HUES48 (cell line): ENCODE data around the gene DGCR2.
"Not testable (repeated sequence)": the region's sequence is repeated elsewhere in the genome, so short reads cannot be mapped to it uniquely, and the experiment has no call there.

Source experiments
- H3K27ac ChIP-seq: one replicate; pipeline ENCODE4 v1.7.0; 2013; ENCODE audit warnings: low read depth, low read length, inconsistent platforms
- H3K27me3 ChIP-seq: 2 replicates; pipeline ENCODE4 v1.6.1; 2013; ENCODE audit warnings: mild to moderate bottlenecking, low read length; ENCODE audit not compliant: control insufficient read depth, insufficient read depth
- H3K36me3 ChIP-seq: 2 replicates; pipeline ENCODE4 v1.6.1; 2013; ENCODE audit warnings: low read length; ENCODE audit not compliant: control insufficient read depth, insufficient read depth
- H3K4me1 ChIP-seq: 2 replicates; pipeline ENCODE4 v1.6.1; 2013; ENCODE audit warnings: mild to moderate bottlenecking, low read length; ENCODE audit not compliant: control insufficient read depth, insufficient read depth
- H3K4me3 ChIP-seq: 2 replicates; pipeline ENCODE4 v1.5.1; 2013; ENCODE audit warnings: mild to moderate bottlenecking, low read depth, low read length
- H3K9ac ChIP-seq: 2 replicates; pipeline ENCODE4 v1.6.1; 2013; ENCODE audit warnings: mild to moderate bottlenecking, low read depth, low read length, moderate library complexity
- H3K9me3 ChIP-seq: 2 replicates; pipeline ENCODE4 v1.6.1; 2013; ENCODE audit warnings: low read length; ENCODE audit not compliant: control insufficient read depth, insufficient read depth

The DGCR2 gene

GRCh38 chr22:19056951-19057401, 65.2 kb downstream of the DGCR2 start:
- Histone ChIP-seq H3K9ac (no peak overlapping the region), H3K36me3 (peaks cover 81% of the 10 kb centered on the region), H3K4me1 (no peaks in the 10 kb centered on the region), H3K4me3 (no peak overlapping the region), H3K27ac (no peak overlapping the region), H3K9me3 (no peaks in the 10 kb centered on the region), H3K27me3 (no peaks in the 10 kb centered on the region)

DNA sequence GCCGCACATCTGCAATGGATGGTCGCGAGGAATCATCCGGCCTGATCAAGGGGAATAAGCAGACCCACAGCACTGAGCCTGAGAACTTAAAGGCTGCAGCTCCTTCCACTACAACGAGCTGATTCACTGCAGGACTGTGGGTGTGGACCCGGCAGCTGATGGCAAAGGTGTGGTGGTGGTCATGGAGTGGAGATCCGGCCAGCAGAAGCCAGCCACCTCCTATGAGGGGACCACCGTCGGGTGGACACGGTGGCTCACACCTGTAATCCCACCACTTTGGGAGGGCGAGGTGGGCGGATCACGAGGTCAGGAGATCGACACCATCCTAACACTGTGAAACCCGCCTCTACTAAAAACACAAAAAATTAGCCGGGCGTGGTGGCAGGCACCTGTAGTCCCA, 66.4 kb downstream of the DGCR2 start:
- no peaks in the 10 kb centered on the region for H3K4me1 ChIP-seq
- H3K36me3 ChIP-seq = peaks cover 78% of the 10 kb centered on the region
- no peak overlapping the region for H3K27ac ChIP-seq
- no peaks in the 10 kb centered on the region for H3K9me3 ChIP-seq
- no peaks in the 10 kb centered on the region for H3K27me3 ChIP-seq
- no peak overlapping the region for H3K4me3 ChIP-seq
- no peak overlapping the region for H3K9ac ChIP-seq

GRCh38 chr22:19052941-19053541, 69.2 kb downstream of the DGCR2 start:
- Histone ChIP-seq H3K4me1 (no peaks in the 10 kb centered on the region), H3K36me3 (peaks cover 76% of the 10 kb centered on the region), H3K4me3 (no peak overlapping the region), H3K9ac (no peak overlapping the region), H3K27ac (no peak overlapping the region), H3K27me3 (no peaks in the 10 kb centered on the region), H3K9me3 (no peaks in the 10 kb centered on the region)

- Histone ChIP-seq H3K9me3 (no peaks in the 10 kb centered on the region), H3K9ac (no peak overlapping the region), H3K27me3 (no peaks in the 10 kb centered on the region), H3K27ac (no peak overlapping the region), H3K4me3 (no peak overlapping the region), H3K4me1 (no peaks in the 10 kb centered on the region), H3K36me3 (peaks cover 76% of the 10 kb centered on the region)
These were observed 70.7 kb downstream of the DGCR2 start for GRCh38 chr22:19051381-19052072.

DNA sequence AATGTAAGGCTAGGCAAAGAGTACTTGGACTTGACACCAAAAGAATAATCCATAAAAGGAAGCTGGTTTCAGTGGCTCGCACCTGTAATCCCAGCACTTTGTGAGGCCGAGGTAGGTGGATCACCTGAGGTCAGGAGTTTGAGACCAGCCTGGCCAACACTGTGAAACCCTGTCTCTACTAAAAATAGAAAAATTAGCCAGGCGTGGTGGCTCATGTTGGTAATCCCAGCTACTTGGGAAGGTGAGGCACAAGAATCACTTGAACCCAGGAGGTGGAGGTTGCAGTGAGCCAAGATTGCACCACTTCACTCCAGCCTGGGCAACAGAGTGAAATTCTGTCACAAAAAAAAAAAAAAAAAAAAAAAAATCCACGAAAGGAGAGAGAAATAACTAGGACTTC, 71.4 kb downstream of the DGCR2 start:
- H3K36me3 ChIP-seq = peaks cover 79% of the 10 kb centered on the region
- not testable (repeated sequence) for H3K4me3 ChIP-seq, H3K27me3 ChIP-seq, H3K9ac ChIP-seq, H3K27ac ChIP-seq, H3K9me3 ChIP-seq, H3K4me1 ChIP-seq

DNA sequence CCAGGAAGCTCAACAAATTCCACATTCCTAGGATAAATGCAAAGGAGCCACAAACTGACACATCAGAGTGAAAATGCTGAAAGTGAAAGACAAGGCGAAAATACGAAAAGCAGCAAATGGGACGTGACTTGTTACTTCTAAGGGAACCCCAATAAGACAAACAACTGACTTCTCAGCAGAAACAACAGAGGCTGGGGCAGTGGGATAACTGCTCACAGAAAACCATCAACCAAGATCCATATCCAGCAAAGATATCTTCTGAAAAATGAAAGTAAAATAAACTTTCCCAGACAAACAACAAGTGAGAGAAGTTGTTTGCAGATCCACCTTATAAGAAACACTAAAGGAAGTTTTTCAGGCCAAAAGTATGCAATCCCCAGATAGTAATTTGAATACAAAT, 72.1 kb downstream of the DGCR2 start:
- H3K27ac ChIP-seq = no peak overlapping the region
- H3K9me3 ChIP-seq = no peaks in the 10 kb centered on the region
- no peak overlapping the region for H3K4me3 ChIP-seq
- H3K27me3 ChIP-seq = no peaks in the 10 kb centered on the region
- no peak overlapping the region for H3K9ac ChIP-seq
- H3K36me3 ChIP-seq = peaks cover 81% of the 10 kb centered on the region
- H3K4me1 ChIP-seq = no peaks in the 10 kb centered on the region

GRCh38 chr22:19048531-19048930, 73.7 kb downstream of the DGCR2 start:
- no peak overlapping the region for H3K4me3 ChIP-seq
- peaks cover 87% of the 10 kb centered on the region for H3K36me3 ChIP-seq

GRCh38 chr22:19047993-19048392, 74.2 kb downstream of the DGCR2 start:
- peaks cover 87% of the 10 kb centered on the region for H3K36me3 ChIP-seq
- no peaks in the 10 kb centered on the region for H3K4me1 ChIP-seq
- H3K27me3 ChIP-seq = no peaks in the 10 kb centered on the region
- no peaks in the 10 kb centered on the region for H3K9me3 ChIP-seq
- no peak overlapping the region for H3K27ac ChIP-seq
- H3K9ac ChIP-seq = no peak overlapping the region
- H3K4me3 ChIP-seq = no peak overlapping the region

More at GRCh38 chr22:19048531-19048930, 73.7 kb downstream of the DGCR2 start:
- Histone ChIP-seq H3K27me3 (no peaks in the 10 kb centered on the region), H3K9ac (no peak overlapping the region), H3K27ac (no peak overlapping the region), H3K9me3 (no peaks in the 10 kb centered on the region), H3K4me1 (no peaks in the 10 kb centered on the region)

DNA sequence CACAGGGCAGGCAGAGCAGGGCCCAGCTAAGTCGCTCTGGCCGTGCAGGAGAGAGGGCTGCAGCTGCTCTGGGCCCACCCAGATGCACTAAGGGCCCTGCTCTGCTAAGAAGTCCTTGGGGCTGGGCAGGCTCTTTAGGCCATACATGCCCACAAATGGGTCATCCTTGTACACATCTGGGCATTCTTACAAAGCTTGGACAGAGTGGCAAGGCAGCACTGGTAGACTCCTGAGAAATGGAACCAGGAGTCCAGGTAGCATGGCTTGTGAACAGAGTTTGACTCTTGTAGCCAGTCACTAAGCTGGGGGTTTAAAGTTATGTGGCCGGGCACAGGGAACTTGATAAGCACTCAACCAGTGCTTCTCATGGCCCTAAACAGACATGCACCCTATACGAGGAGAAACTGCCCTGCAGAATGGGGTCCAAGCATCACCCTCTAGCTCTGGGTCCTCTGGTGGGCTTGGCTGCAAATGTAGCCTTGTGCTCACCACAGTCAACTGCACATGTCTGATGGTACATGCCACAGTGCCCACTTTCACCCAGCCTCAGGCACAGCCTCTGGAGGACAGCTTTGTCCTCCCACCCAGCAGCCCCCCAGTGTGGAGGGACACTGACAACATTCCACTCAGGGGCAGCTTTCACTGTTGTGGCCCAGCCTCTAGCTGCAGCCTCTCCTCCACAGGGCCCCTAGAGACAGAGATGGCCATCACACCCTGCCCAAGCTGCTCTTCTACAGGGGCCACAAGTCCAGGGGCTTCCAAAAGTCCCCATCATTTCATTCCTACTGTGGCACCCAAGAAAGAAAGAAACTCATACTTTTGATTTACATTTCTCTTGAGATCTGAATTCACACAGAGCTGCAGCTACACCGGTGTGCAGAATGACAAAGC, 75.2 kb downstream of the DGCR2 start:
- Histone ChIP-seq H3K27me3 (no peaks in the 10 kb centered on the region), H3K9me3 (no peaks in the 10 kb centered on the region), H3K4me3 (no peak overlapping the region), H3K9ac (no peak overlapping the region), H3K36me3 (peaks cover 91% of the 10 kb centered on the region), H3K4me1 (no peaks in the 10 kb centered on the region), H3K27ac (no peak overlapping the region)

DNA sequence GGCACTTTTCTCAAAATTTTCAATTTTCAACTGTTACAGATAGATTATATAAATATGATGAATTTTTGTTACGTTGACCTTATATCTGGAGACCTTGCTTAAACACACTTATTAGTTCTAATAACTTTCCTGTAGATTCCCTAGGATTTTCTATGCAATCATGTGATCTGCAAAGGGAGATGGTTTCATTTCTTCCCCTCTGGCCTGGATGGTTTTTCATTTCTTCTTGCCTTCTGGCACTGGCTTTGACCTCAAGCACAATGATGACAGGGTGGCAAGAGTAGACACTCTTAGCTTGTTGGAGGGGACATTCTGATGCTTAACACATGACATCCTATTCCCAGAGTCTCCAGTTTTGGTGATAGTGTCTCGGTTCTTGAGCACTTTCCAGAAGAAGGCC, 75.9 kb downstream of the DGCR2 start:
- Histone ChIP-seq H3K36me3 (peaks cover 91% of the 10 kb centered on the region), H3K9me3 (no peaks in the 10 kb centered on the region), H3K27ac (no peak overlapping the region), H3K9ac (no peak overlapping the region), H3K4me3 (no peak overlapping the region), H3K27me3 (no peaks in the 10 kb centered on the region), H3K4me1 (no peaks in the 10 kb centered on the region)

GRCh38 chr22:19045094-19045493, 77.1 kb downstream of the DGCR2 start:
- Histone ChIP-seq H3K9ac (no peak overlapping the region), H3K4me3 (no peak overlapping the region), H3K9me3 (no peaks in the 10 kb centered on the region), H3K27me3 (no peaks in the 10 kb centered on the region), H3K36me3 (peaks cover 95% of the 10 kb centered on the region), H3K4me1 (no peaks in the 10 kb centered on the region), H3K27ac (no peak overlapping the region)
